IMR-90 (cell line): ENCODE data around the gene DSCAML1. TPM values are rescaled to one million over a fixed set of nuclear protein-coding genes. Genes with fewer than 3 reads are reported as not detected.

Source experiments
- ATAC-seq: fragments of 200-7000 bp; cut with Tn5 transposase; 2 replicates; pipeline ENCODE4 v1.9.1; 2020; ENCODE audit warnings: low read depth, mild to moderate bottlenecking, moderate library complexity
- BruUV-seq: library from RNA; stranded (reverse); fragments of 400-500 nt; replicated peaks from 2 replicates; lab custom pipeline; 2021; lab: Mats Ljungman, UMichigan
- CTCF ChIA-PET: fragments of 300-600 bp; formaldehyde crosslinking; extraction: SDS; loops from one replicate; lab custom pipeline; 2021; ENCODE audit warnings: antibody characterized with exemption; lab: Yijun Ruan, JAX
- POLR2A ChIA-PET: fragments of 300-600 bp; sonication (Branson Sonifier 250); formaldehyde crosslinking; loops from one replicate; lab custom pipeline; 2022; ENCODE audit warnings: antibody characterized with exemption; ENCODE audit not compliant: unreplicated experiment; lab: Charles Lee
- DNase-seq: peaks from one replicate; pipeline ENCODE4 v3.0.0; 2013
- H2AFZ ChIP-seq: replicated peaks from 2 replicates; pipeline ENCODE3; 2013; ENCODE audit warnings: low read length, mild to moderate bottlenecking; ENCODE audit not compliant: poor library complexity
- H2AK5ac ChIP-seq: 2 replicates; pipeline ENCODE4 v1.6.1; 2013; ENCODE audit warnings: low read depth, low read length, inconsistent platforms
- H2AK9ac ChIP-seq: replicated peaks from 2 replicates; pipeline ENCODE3; 2013; ENCODE audit warnings: mild to moderate bottlenecking, low read depth, low read length, moderate library complexity; ENCODE audit not compliant: poor library complexity
- H2BK120ac ChIP-seq: 2 replicates; pipeline ENCODE4 v1.6.1; 2013; ENCODE audit warnings: low read depth, low read length, inconsistent platforms
- H2BK15ac ChIP-seq: 3 replicates; pipeline ENCODE4 v1.6.1; 2013; ENCODE audit warnings: low read depth, low read length, inconsistent platforms
- H2BK20ac ChIP-seq: 2 replicates; pipeline ENCODE4 v1.6.1; 2013; ENCODE audit warnings: low read depth, mild to moderate bottlenecking, inconsistent platforms, low read length, moderate library complexity
- H2BK5ac ChIP-seq: 2 replicates; pipeline ENCODE4 v1.6.1; 2013; ENCODE audit warnings: mild to moderate bottlenecking, low read depth, low read length, inconsistent platforms; ENCODE audit not compliant: poor library complexity, severe bottlenecking
- H3K14ac ChIP-seq: replicated peaks from 2 replicates; pipeline ENCODE4 v1.6.1; 2013; ENCODE audit warnings: low read depth, low read length, inconsistent platforms
- H3K18ac ChIP-seq: 2 replicates; pipeline ENCODE4 v1.6.1; 2013; ENCODE audit warnings: low read depth, low read length, control low read depth
- H3K23ac ChIP-seq: 2 replicates; pipeline ENCODE4 v1.6.1; 2013; ENCODE audit warnings: low read depth, low read length, inconsistent platforms
- H3K27ac ChIP-seq: 2 replicates; pipeline ENCODE4 v1.5.1; 2013; ENCODE audit warnings: mild to moderate bottlenecking, control low read depth, low read length; ENCODE audit not compliant: insufficient read depth
- H3K27me3 ChIP-seq: 2 replicates; pipeline ENCODE4 v1.6.1; 2013; ENCODE audit warnings: low read length; ENCODE audit not compliant: control insufficient read depth, insufficient read depth
- H3K36me3 ChIP-seq: 2 replicates; pipeline ENCODE4 v1.6.1; 2013; ENCODE audit warnings: low read length, mixed read lengths; ENCODE audit not compliant: control insufficient read depth, insufficient read depth
- H3K4ac ChIP-seq: 2 replicates; pipeline ENCODE4 v1.6.1; 2013; ENCODE audit warnings: low read depth, low read length, inconsistent platforms
- H3K4me1 ChIP-seq: 2 replicates; pipeline ENCODE4 v1.6.1; 2013; ENCODE audit warnings: low read length, mixed read lengths; ENCODE audit not compliant: control insufficient read depth, insufficient read depth
- H3K4me2 ChIP-seq: 2 replicates; pipeline ENCODE4 v1.6.1; 2013; ENCODE audit warnings: low read depth, mild to moderate bottlenecking, control low read depth, low read length, moderate library complexity
- H3K4me3 ChIP-seq: 2 replicates; pipeline ENCODE4 v1.5.1; 2013; ENCODE audit warnings: low read depth, mild to moderate bottlenecking, control low read depth, low read length, moderate library complexity; ENCODE audit not compliant: insufficient read depth
- H3K56ac ChIP-seq: 2 replicates; pipeline ENCODE4 v1.6.1; 2013; ENCODE audit warnings: low read length, inconsistent platforms; ENCODE audit not compliant: insufficient read depth; ENCODE audit errors: extremely low read depth
- H3K79me1 ChIP-seq, 2 experiments: 2 replicates each; pipeline ENCODE4 v1.6.1; 2013; ENCODE audit warnings: low read length in 2 of 2, inconsistent platforms in 1 of 2, low read depth in 1 of 2
- H3K9ac ChIP-seq: 2 replicates; pipeline ENCODE4 v1.6.1; 2013; ENCODE audit warnings: low read depth, low read length, control low read depth
- H3K9me1 ChIP-seq: 2 replicates; pipeline ENCODE4 v1.6.1; 2013; ENCODE audit warnings: low read length, inconsistent platforms; ENCODE audit not compliant: insufficient read depth
- H3K9me3 ChIP-seq: 2 replicates; pipeline ENCODE4 v1.6.1; 2013; ENCODE audit warnings: low read length; ENCODE audit not compliant: control insufficient read depth, insufficient read depth
- H4K20me1 ChIP-seq: 2 replicates; pipeline ENCODE4 v1.6.1; 2013; ENCODE audit warnings: low read length, inconsistent platforms; ENCODE audit not compliant: insufficient read depth
- H4K5ac ChIP-seq: 2 replicates; pipeline ENCODE4 v1.6.1; 2013; ENCODE audit warnings: mild to moderate bottlenecking, low read depth, low read length, control low read depth
- H4K8ac ChIP-seq, 2 experiments: 2 replicates each; pipeline ENCODE4 v1.6.1; 2013; ENCODE audit warnings: low read depth in 2 of 2, low read length in 2 of 2, control low read depth in 1 of 2, inconsistent platforms in 1 of 2
- H4K91ac ChIP-seq: 2 replicates; pipeline ENCODE4 v1.6.1; 2013; ENCODE audit warnings: low read depth, low read length, inconsistent platforms; ENCODE audit not compliant: insufficient read depth
- BHLHE40 ChIP-seq: fragments of 150-350 bp; IDR thresholded peaks from 2 replicates; pipeline ENCODE4 v1.6.1; 2016; ENCODE audit warnings: mild to moderate bottlenecking, low read depth, low read length
- CEBPB ChIP-seq: IDR thresholded peaks from 2 replicates; pipeline ENCODE4 v1.6.1; 2012; ENCODE audit warnings: low read depth, low read length, improper control_type of control experiment
- CHD1 ChIP-seq: IDR thresholded peaks from 2 replicates; pipeline ENCODE4 v1.6.1; 2012; ENCODE audit warnings: low read depth, low read length, improper control_type of control experiment
- FOS ChIP-seq: fragments of 150-350 bp; IDR thresholded peaks from 2 replicates; pipeline ENCODE4 v1.6.1; 2016; ENCODE audit warnings: low read depth, low read length
- MAFK ChIP-seq: IDR thresholded peaks from 2 replicates; pipeline ENCODE4 v1.6.1; 2012; ENCODE audit warnings: low read depth, low read length, improper control_type of control experiment
- MAZ ChIP-seq: IDR thresholded peaks from 2 replicates; pipeline ENCODE4 v1.6.1; 2012; ENCODE audit warnings: low read depth, mild to moderate bottlenecking, low read length, improper control_type of control experiment, moderate library complexity, borderline replicate concordance
- MXI1 ChIP-seq: IDR thresholded peaks from 2 replicates; pipeline ENCODE4 v1.6.1; 2012; ENCODE audit warnings: low read depth, mild to moderate bottlenecking, low read length, moderate library complexity, borderline replicate concordance
- NFE2L2 ChIP-seq: fragments of 150-350 bp; IDR thresholded peaks from 2 replicates; pipeline ENCODE4 v1.6.1; 2016; ENCODE audit warnings: low read depth, mild to moderate bottlenecking, low read length
- POLR2A ChIP-seq: IDR thresholded peaks from 2 replicates; pipeline ENCODE4 v1.6.1; 2012; ENCODE audit warnings: mild to moderate bottlenecking, low read depth, low read length
- RAD21 ChIP-seq: IDR thresholded peaks from 2 replicates; pipeline ENCODE4 v1.6.1; 2012; ENCODE audit warnings: low read length, improper control_type of control experiment
- RCOR1 ChIP-seq: IDR thresholded peaks from 2 replicates; pipeline ENCODE4 v1.6.1; 2012; ENCODE audit warnings: mild to moderate bottlenecking, low read length, improper control_type of control experiment; ENCODE audit not compliant: insufficient replicate concordance
- RFX5 ChIP-seq: IDR thresholded peaks from 2 replicates; pipeline ENCODE4 v1.8.0; 2012; ENCODE audit warnings: low read depth, mild to moderate bottlenecking, low read length, moderate library complexity
- SMC3 ChIP-seq: fragments of 150-350 bp; IDR thresholded peaks from 2 replicates; pipeline ENCODE4 v1.6.1; 2016; ENCODE audit warnings: low read depth, mild to moderate bottlenecking, antibody characterized with exemption, low read length, moderate library complexity
- WGBS, 2 experiments: methylation state at CpG; one replicate each; pipeline versions ENCODE4 v1.1.5 to v1.1.7; 2013; ENCODE audit warnings: missing lambda C conversion rate in 2 of 2; ENCODE audit not compliant: insufficient read length in 1 of 2; ENCODE audit errors: extremely low coverage in 2 of 2; 5-methylcytosine and 5-hydroxymethylcytosine counted together
- dilution Hi-C: fragments of 300-500 bp; cut with HindIII; formaldehyde crosslinking; loops from one replicate; pipeline ENCODE4 v1.14.3; 2018; ENCODE audit warnings: low sequenced_read_pairs; ENCODE audit not compliant: unreplicated experiment
- in situ Hi-C: fragments of 300-500 bp; cut with MboI; formaldehyde crosslinking; loops from 3 replicates; pipeline ENCODE4 v1.14.3; 2019; ENCODE audit warnings: low sequenced_read_pairs, inconsistent platforms, mixed read lengths
- intact Hi-C: fragments of 100-400 bp; cut with micrococcal nuclease; formaldehyde crosslinking; loops from 2 replicates; pipeline ENCODE4 v1.10.0; 2022
- polyA plus RNA-seq, 3 experiments: library from polyadenylated mRNA; depleted of rRNA; stranded (reverse); fragments of >200 nt; gene quantifications; 2 replicates each; pipeline ENCODE4 v1.2.3, GENCODE V29; 2012; ENCODE audit warnings: low replicate concordance in 1 of 3
- total RNA-seq: library from RNA; depleted of rRNA; stranded (reverse); fragments of >200 nt; gene quantifications from 2 replicates; pipeline ENCODE4 v1.2.3, GENCODE V29; 2012
- TF ChIP-seq, protein P1 (sequence below): conservative IDR thresholded peaks from 2 replicates; pipeline ENCODE4 v1.5.1; 2012; ENCODE audit warnings: mild to moderate bottlenecking, low read depth, low read length, improper control_type of control experiment
- TF ChIP-seq, protein P2 (sequence below): fragments of 150-350 bp; IDR thresholded peaks from 2 replicates; pipeline ENCODE4 v1.6.1; 2016; ENCODE audit warnings: low read depth, mild to moderate bottlenecking, low read length, moderate library complexity, borderline replicate concordance
- TF ChIP-seq, protein P3 (sequence below): fragments of 150-350 bp; IDR thresholded peaks from 2 replicates; pipeline ENCODE4 v1.6.1; 2017; ENCODE audit warnings: mild to moderate bottlenecking, antibody characterized with exemption, low read length, low read depth

The DSCAML1 gene
- total and polyA plus RNA-seq, 2 of the 4 experiments (the other 2 are of a cell fraction) = not detected

DNA sequence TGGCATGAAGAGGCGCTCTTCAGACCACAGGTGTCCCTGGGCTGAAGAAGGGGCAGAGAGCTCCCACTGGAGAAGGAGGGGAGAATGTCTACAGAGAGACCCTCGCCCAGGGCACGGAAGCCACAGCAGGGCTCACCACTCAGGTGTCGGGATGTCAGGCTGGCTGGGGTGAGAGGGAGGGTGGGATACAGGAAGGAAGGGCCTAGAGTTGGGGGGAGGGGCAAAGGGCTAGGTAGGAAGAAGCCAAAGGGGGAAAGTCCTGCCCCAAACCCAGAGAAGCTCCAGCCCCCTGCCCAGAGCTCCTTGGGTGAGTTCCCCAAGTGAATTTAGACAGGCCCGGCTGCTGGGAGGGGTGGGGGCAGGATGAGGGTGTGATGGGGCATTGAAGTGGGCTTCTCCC, 237.3 kb downstream of the DSCAML1 start:
- Histone ChIP-seq H3K56ac (no peak overlapping the region), H3K4ac (no peak overlapping the region), H2AK9ac (no peak overlapping the region), H3K79me1 (no peaks in the 10 kb centered on the region), H2BK15ac (no peak overlapping the region), H4K8ac (no peak overlapping the region), H4K5ac (no peak overlapping the region), H3K23ac (no peak overlapping the region), H4K91ac (no peak overlapping the region), H3K14ac (no peak overlapping the region), H3K36me3 (no peaks in the 10 kb centered on the region), H3K9me3 (no peaks in the 10 kb centered on the region), H2BK20ac (no peak overlapping the region), H3K9me1 (no peaks in the 10 kb centered on the region), H3K9ac (no peak overlapping the region), H3K27me3 (peaks cover 15% of the 10 kb centered on the region), H2AK5ac (no peak overlapping the region), H2BK5ac (no peak overlapping the region), H3K4me2 (no peak overlapping the region), H2AFZ (no peak overlapping the region), H3K18ac (no peak overlapping the region), H3K4me3 (no peak overlapping the region), H2BK120ac (no peak overlapping the region), H3K4me1 (no peaks in the 10 kb centered on the region), H3K27ac (no peak overlapping the region), H4K20me1 (no peaks in the 10 kb centered on the region)
- ATAC-seq (no peak), DNase-seq (no peak)
- in situ Hi-C loops (no loop called here), dilution Hi-C loops (no loop called here), intact Hi-C loops (no loop called here)
- ChIA-PET POLR2A (no interaction called here), CTCF (no interaction called here)
- 14% methylated on average over 2 of the region's 5 CpGs; no CpG with 5 or more reads in 1 of the 2 experiments for WGBS, 2 experiments
- no TSS peak for BruUV-seq
- TF ChIP-seq, protein P1, sequence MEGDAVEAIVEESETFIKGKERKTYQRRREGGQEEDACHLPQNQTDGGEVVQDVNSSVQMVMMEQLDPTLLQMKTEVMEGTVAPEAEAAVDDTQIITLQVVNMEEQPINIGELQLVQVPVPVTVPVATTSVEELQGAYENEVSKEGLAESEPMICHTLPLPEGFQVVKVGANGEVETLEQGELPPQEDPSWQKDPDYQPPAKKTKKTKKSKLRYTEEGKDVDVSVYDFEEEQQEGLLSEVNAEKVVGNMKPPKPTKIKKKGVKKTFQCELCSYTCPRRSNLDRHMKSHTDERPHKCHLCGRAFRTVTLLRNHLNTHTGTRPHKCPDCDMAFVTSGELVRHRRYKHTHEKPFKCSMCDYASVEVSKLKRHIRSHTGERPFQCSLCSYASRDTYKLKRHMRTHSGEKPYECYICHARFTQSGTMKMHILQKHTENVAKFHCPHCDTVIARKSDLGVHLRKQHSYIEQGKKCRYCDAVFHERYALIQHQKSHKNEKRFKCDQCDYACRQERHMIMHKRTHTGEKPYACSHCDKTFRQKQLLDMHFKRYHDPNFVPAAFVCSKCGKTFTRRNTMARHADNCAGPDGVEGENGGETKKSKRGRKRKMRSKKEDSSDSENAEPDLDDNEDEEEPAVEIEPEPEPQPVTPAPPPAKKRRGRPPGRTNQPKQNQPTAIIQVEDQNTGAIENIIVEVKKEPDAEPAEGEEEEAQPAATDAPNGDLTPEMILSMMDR = no peak
- TF ChIP-seq SMC3 = no peak
- TF ChIP-seq, protein P2, sequence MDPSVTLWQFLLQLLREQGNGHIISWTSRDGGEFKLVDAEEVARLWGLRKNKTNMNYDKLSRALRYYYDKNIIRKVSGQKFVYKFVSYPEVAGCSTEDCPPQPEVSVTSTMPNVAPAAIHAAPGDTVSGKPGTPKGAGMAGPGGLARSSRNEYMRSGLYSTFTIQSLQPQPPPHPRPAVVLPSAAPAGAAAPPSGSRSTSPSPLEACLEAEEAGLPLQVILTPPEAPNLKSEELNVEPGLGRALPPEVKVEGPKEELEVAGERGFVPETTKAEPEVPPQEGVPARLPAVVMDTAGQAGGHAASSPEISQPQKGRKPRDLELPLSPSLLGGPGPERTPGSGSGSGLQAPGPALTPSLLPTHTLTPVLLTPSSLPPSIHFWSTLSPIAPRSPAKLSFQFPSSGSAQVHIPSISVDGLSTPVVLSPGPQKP = no peak
- TF ChIP-seq MAFK = no peak
- TF ChIP-seq CHD1 = no peak
- no peak for TF ChIP-seq BHLHE40
- no peak for TF ChIP-seq RFX5
- TF ChIP-seq POLR2A = no peak
- no peak for TF ChIP-seq RAD21
- TF ChIP-seq RCOR1 = no peak
- TF ChIP-seq MAZ = no peak
- TF ChIP-seq, protein P3, sequence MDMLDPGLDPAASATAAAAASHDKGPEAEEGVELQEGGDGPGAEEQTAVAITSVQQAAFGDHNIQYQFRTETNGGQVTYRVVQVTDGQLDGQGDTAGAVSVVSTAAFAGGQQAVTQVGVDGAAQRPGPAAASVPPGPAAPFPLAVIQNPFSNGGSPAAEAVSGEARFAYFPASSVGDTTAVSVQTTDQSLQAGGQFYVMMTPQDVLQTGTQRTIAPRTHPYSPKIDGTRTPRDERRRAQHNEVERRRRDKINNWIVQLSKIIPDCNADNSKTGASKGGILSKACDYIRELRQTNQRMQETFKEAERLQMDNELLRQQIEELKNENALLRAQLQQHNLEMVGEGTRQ = no peak
- no peak for TF ChIP-seq FOS
- TF ChIP-seq MXI1 = no peak
- TF ChIP-seq NFE2L2 = no peak
- no peak for TF ChIP-seq CEBPB
